H1 (cell line): ENCODE results near the gene PRR35. TPM values are rescaled to one million over a fixed set of nuclear protein-coding genes. Genes with fewer than 3 reads are reported as not detected.

Experiments
- CTCF ChIP-seq, 3 experiments: IDR thresholded peaks; 1 replicate in 2 of 3; 2 replicates in 1 of 3; pipeline versions ENCODE4 v1.5.1 to v1.6.1; 2011; ENCODE audit warnings: low read length in 3 of 3, mild to moderate bottlenecking in 3 of 3, inconsistent platforms in 2 of 3, low read depth in 1 of 3, moderate library complexity in 1 of 3; ENCODE audit not compliant: insufficient read depth in 1 of 3; ENCODE audit errors: control extremely low read depth in 1 of 3
- SRF ChIP-seq: IDR thresholded peaks from 2 replicates; pipeline ENCODE4 v1.6.1; 2011; ENCODE audit warnings: mild to moderate bottlenecking, low read depth, low read length, moderate library complexity
- polyA plus RNA-seq, 7 experiments: library from polyadenylated mRNA; depleted of rRNA in 3 of 7; stranded (reverse) in 5 of 7; unstranded in 2 of 7; fragments of >200 nt in 5 of 7; fragments of 200-250 nt in 2 of 7; gene quantifications; 1 replicate in 5 of 7; 2 replicates in 1 of 7; 4 replicates in 1 of 7; pipeline versions ENCODE4 v1.2.1 to v1.2.3, GENCODE V29; 2011 to 2013; ENCODE audit warnings: missing spikeins in 2 of 7, mixed read lengths in 2 of 7
- total RNA-seq: library from RNA; stranded (reverse); fragmentation: NEBNext Ultra II Directional; extraction: Animal tissue kit (Norgen Biotek cat#: 25700); gene quantifications from 2 replicates; pipeline ENCODE4 v1.2.1, GENCODE V29; 2021

The PRR35 gene
- total and polyA plus RNA-seq, 2 of the 8 experiments (the other 6 are each of a cell fraction or from before 2014, with no cell fraction given), result 0.38 to 0.50 TPM

- TF ChIP-seq CTCF (IDR thresholded peaks at IDR 0.05; ENCODE audit: control extremely low read depth in 1 of 3, insufficient read depth in 1 of 3, low read depth in 1 of 3, low read length in 3 of 3) (no peak), SRF (no peak)
Measured at GRCh38 chr16:519841-520687, 40.1 kb upstream of the PRR35 start (continued).
